NCI-H2107 (cell line): ENCODE results near the gene ANKIB1.
"Not testable (repeated sequence)": the region's sequence is repeated elsewhere in the genome, so short reads cannot be mapped to it uniquely, and the experiment has no call there.

Experiments used
- DNase-seq: peaks from one replicate; lab custom pipeline; 2025; lab: John Stamatoyannopoulos, UW

The ANKIB1 gene

DNA sequence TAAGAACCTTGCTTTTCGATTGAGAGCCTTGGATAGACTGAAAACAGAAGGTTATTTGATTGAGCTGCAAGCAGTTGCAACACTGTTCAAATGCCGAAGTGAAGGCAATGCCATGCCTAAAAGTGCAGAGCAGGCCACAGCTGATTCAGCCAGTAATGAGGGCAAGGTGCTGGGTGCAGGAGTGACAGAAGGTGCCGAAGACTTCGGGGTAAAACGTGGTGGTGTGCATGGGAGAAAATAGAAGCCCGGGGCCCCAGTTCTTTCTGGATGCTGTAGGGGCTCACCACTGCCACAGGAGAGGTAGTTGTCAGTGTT lies 157.9 kb downstream of the ANKIB1 start:
- DNase-seq: no peak

- DNase-seq: peak; percentile 88
These were observed 158.4 kb downstream of the ANKIB1 start for GRCh38 chr7:92404170-92404614.

DNA sequence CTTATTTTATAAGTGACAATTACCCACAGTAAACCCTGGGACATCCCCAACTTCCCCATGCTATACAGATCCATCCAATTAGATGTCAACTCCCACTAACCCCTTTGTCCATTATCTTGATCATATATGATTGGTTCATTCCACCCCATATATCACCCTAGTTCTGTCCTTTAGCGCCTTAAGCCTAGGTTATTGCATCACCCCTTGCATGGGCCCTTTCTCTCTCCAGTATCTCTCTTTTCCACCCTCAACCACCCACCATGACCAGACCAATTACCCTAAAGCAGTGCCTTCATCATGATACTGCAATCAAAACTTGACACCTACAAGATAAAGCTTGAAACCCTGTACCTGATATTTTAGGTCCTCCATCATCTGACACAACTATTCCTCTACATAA lies 163.6 kb downstream of the ANKIB1 start:
- DNase-seq: no peak

DNA sequence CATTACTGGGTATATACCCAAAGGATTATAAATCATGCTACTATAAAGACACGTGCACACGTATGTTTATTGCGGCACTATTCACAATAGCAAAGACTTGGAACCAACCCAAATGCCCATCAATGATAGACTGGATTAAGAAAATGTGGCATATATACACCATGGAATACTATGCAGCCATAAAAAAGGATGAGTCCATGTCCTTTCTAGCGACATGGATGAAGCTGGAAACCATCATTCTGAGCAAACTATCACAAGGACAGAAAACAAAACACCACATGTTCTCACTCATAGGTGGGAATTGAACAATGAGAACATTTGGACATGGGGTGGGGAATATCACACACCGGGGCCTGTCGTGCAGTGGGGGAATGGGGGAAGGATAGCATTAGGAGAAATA lies 164.4 kb downstream of the ANKIB1 start:
- not testable (repeated sequence) for DNase-seq

GRCh38 chr7:92412745-92413144 lies 167.0 kb downstream of the ANKIB1 start:
- DNase-seq: no peak

DNA sequence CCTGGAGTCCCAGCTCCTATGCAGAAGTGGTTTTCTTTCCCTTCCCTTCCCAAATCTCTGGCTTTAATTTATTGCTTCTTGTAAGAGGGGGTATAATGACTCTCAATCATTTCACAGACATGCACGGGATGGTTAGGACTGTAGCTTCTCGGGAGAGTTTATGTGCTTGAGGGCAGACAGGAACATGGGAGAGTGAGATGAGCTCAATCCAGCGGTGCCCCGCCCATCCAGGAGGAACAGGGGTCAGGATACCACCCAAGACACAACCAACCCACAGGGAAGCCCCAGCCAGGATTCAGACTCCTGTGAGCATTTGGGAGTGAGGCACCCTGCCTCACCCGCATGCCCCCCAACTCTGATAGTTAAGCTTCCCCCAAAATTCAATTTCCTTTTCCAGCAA lies 167.8 kb downstream of the ANKIB1 start:
- no peak for DNase-seq

DNA sequence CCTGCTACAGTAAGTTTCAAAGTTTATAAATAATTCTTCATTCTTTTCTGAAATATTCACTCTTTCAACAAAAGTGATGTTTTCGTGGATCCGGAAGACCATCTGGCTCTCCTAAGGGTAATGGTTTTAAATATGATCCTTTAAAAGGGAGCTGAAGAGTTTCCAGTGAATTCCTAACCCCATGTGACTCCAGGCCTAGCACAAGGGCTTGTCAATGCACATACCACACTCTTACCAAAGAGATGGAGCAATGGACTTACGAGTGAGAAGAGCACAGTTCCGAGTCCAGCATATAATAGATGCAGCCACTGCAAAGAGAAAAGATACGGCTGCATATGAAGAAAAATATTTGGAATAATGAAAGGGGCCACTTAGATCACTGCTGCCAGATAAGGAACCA lies 169.5 kb downstream of the ANKIB1 start:
- no peak for DNase-seq

- no peak for DNase-seq
These were observed 172.1 kb downstream of the ANKIB1 start for GRCh38 chr7:92417913-92418312.

- DNase-seq: no peak
These were observed 176.1 kb downstream of the ANKIB1 start for GRCh38 chr7:92421676-92422435.

- DNase-seq: no peak
These were observed 177.2 kb downstream of the ANKIB1 start for GRCh38 chr7:92422926-92423325.

DNA sequence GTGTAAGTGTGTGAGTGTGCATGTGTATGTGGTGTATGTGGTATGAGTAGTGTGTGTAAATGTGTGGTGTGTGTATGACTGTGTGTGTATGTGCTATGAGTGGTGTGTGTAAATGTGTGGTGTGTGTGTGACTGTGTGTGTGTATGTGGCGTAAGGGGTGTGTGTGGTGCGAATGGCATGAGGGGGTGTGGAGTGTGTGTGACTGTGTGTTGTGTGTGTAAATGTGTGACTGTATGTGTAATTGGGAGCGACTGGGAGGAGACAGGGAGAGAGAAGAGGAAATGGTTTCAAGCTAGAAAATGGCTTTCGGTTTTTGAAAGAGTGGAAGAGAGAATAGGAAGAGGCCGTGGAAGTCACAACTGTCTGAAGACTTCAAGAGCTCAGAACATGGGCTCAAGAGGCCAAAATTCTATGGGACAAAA lies 177.9 kb downstream of the ANKIB1 start:
- DNase-seq: no peak

DNA sequence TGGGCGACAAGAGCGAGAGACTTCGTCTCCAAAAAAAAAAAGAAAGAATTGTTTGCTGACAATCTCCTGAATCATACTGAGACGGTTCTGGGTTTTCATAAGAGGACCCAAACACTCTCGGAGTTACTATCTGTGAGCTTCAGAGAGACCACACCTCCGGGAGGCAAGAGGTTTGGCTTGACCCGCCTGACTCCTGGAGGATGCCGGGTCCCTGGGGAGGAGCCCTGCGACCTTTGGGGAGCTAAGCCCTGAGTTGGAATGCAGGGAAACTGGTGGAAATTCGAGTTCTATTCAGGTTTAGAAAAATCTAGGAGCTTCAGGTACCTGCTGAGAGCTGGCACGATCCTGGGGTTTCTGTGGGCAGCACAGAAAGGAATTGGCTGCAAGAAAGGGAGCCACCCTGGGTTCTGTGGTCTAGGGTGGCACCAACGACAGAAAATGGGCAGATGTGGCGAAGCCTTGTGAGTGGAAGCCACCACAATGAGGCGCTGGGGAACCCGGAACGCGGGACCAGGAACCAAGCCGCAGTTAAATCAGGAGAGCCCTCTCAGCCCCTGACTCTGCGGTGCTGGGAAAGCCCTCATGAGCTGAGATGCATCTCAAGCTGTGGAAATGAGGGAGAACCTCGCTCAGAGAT lies 179.7 kb downstream of the ANKIB1 start:
- DNase-seq: no peak

DNA sequence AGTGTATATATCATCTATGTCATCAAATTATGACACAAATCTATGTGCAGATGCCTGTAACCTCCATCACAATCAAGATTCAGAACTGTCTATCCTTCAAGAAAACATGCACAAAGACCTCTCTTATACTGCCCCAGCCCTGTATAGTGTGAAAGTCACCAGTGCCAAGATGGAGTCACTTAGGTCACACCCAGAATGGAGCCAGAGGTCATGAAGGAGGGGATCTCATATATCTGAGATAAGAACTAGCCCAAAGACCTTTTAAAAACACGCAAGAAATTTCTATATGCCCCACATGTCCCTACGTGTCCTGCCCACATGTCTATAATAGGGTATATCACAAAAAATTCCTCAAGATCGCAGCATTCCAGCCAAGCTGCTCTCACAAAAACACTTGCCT lies 181.4 kb downstream of the ANKIB1 start:
- DNase-seq: no peak

DNA sequence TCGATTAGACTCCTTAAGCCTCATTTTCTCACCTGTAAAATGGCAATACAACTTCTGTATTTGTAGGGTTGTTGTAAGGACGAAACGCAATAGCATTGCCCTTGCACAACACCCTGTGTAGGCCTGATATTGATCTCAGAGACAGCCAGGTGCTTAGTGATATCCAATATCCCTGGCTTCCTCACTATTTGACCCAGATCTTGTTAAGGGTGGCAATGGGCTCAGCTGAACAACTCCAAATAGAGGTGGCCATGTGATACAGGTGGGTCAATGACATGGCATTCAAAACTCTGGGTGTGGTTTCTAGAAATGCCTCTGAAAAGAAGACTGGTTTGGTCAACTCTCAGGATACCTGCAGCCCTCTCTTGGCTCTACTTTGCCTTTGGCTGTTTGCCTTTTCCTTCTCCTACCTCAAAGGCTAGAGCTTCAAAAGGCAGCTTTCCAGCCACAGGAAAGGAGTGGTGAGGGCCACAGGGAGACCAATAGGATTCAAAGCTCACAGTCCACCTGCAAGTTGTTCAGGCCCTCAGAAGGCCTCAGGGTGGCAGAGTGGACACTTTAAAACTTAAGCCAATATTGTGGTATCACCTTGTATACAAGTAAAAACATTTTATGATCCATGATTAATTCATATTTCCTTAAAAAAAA lies 186.6 kb downstream of the ANKIB1 start:
- DNase-seq: no peak

GRCh38 chr7:92433019-92433418 lies 187.2 kb downstream of the ANKIB1 start:
- no peak for DNase-seq

DNA sequence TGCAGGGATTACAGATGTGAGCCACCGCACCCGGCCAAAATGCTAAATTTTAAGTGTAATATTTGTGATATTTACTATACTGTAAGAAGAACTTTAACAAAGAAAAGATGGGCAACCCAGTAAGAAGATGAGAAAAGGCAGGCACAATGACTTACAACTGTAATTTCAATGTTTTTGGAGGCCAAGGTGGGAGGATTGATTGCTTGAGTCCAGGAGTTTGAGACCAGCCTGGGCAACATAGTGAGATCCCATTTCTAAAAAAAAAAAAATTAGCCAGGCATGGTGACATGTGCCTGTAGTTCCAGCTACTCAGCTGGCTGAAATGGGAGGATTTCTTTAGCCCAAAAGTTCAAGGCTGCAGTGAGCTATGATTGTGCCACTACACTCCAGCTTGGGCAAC lies 189.8 kb downstream of the ANKIB1 start:
- no peak for DNase-seq

DNA sequence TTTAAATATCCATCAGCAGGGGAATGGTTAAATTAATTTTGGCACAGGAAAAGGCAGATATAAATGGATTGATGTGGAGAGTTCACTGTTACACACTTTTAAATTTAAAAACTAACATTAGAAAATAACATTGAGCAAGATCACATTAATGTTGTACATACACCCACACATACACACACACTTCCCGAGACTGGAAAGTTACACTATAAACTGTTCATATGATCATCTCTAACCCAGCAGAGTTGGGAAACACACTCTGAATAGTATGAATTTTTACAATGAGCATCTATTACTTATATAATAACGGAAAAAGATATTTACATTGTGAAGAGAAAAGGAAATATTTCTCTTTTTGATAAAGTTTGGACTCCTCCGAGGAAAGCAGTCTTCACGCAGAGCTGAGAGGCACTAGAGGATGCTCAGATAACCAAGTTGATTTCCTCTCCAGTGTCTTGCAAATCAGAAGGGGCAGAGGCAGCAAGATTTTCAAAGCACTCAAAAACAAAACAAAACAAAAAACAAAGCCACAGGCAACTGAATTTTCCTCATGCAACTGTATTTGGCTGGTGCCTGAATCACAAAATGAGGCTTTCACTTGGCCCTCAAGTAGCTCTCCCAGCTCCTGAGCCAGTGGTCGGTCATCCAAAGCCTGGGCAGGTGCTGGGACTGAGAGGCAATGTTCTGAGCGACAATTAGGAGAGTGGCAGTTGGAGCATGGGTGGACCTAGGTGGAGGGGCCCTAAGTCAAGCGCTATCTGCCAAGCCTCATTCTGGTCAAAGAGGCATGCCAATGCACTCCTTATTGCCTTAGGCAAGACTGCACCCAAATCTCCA lies 191.1 kb downstream of the ANKIB1 start:
- no peak for DNase-seq

DNA sequence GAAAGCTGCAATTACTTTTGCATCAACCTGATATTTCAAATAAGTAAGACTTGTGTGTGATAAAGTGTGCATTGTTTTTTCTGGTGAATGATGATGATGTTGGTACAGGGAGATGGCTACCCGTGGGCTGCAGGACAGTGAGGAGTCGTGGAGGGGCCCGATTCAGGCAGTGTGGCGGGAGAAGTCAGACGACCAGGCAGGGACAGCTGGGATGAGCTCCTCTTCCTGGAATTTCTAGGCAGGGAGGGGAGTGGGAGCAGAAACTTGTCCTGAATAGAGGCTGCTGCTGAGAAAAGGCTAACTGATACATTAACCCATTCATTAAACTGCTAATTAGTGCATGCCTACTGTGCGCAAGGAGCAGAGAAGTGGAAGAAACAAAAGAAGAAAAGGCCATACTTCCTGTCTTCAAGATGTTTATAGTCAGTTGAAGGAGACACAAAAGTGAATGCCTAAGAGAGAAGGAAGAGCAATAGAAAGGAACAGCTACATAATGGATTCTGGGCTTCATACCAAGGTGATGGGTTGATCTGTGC lies 192.2 kb downstream of the ANKIB1 start:
- no peak for DNase-seq

GRCh38 chr7:92442720-92443119 lies 196.9 kb downstream of the ANKIB1 start:
- DNase-seq: not testable (repeated sequence)

- no peak for DNase-seq
These were observed 201.1 kb downstream of the ANKIB1 start for GRCh38 chr7:92446869-92447344.

DNA sequence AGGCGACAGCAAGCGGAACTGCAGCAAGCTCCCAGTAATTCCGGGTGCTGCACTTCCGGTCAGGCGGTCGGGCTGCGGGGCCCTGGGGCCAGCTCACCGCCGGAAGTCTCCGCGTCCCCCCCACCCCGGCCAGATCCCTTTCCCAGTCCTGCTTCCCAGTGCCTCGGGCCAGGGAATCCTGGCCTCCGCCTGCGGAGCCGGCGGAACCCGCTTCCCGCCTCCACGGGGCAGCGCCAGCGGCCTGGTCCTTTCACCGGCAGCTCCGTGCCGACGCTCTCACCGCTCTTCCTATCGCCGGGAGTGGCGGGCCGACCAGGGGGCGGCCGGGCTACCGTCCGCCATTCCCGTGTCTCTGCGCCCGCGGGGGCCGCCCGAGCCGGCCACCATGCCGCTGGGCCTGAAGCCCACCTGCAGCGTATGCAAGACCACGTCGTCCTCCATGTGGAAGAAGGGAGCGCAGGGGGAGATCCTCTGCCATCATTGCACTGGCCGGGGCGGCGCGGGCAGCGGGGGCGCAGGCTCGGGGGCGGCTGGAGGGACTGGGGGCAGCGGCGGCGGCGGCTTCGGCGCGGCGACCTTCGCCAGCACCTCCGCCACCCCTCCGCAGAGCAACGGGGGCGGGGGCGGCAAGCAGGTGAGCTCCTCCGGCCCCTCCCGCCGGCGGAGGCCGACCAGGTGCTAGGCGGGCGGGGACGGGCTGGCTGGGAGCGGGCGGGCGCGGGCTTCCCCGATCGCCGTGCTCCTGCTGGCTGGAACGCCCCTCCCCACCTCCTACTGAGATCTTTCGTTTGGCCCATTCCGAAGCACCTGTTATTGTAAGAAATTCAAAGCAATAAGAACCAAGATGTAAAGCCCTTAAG lies 201.8 kb downstream of the ANKIB1 start, which contains the start of gene GATAD1:
GATAD1 (plus strand) TSS at position 138 of the 860 bp plus-strand sequence; CDS start at position 386, 248 bp downstream.
- peak; percentile 80 for DNase-seq
